Neuronal stem cell (in vitro differentiated cells): ENCODE measurements around the gene VSTM2L.

Source experiments
- DNase-seq: peaks from one replicate; pipeline ENCODE4 v3.0.0-alpha.2; 2013; ENCODE audit warnings: low spot score
- H2AFZ ChIP-seq: one replicate; pipeline ENCODE4 v1.6.1; 2013; ENCODE audit warnings: mild to moderate bottlenecking, low read length, inconsistent platforms
- H2AK5ac ChIP-seq: 2 replicates; pipeline ENCODE4 v1.6.1; 2013; ENCODE audit warnings: low read depth, mild to moderate bottlenecking, inconsistent platforms, low read length, moderate library complexity, mixed read lengths
- H2BK120ac ChIP-seq: 2 replicates; pipeline ENCODE4 v1.6.1; 2013; ENCODE audit warnings: low read depth, mild to moderate bottlenecking, inconsistent platforms, low read length, moderate library complexity, mixed read lengths
- H2BK12ac ChIP-seq: one replicate; pipeline ENCODE4 v1.6.1; 2013; ENCODE audit warnings: low read length, inconsistent platforms
- H2BK15ac ChIP-seq: 2 replicates; pipeline ENCODE4 v1.6.1; 2013; ENCODE audit warnings: mild to moderate bottlenecking, low read length, inconsistent platforms, mixed read lengths
- H2BK5ac ChIP-seq: one replicate; pipeline ENCODE4 v1.6.1; 2013; ENCODE audit warnings: inconsistent platforms, mild to moderate bottlenecking, low read length, moderate library complexity
- H3K14ac ChIP-seq: one replicate; pipeline ENCODE4 v1.6.1; 2013; ENCODE audit warnings: low read length, inconsistent platforms
- H3K18ac ChIP-seq: 2 replicates; pipeline ENCODE4 v1.6.1; 2013; ENCODE audit warnings: low read length, inconsistent platforms
- H3K23ac ChIP-seq: 2 replicates; pipeline ENCODE4 v1.6.1; 2013; ENCODE audit warnings: low read depth, mild to moderate bottlenecking, mixed read lengths, low read length, inconsistent platforms; ENCODE audit not compliant: poor library complexity
- H3K27ac ChIP-seq: replicated peaks from 3 replicates; pipeline ENCODE4 v1.5.1; 2013; ENCODE audit warnings: low read length, inconsistent platforms
- H3K27me3 ChIP-seq, 3 experiments: 2 replicates each; pipeline ENCODE4 v1.6.1; 2013; ENCODE audit warnings: low read length in 3 of 3, mild to moderate bottlenecking in 2 of 3, inconsistent platforms in 1 of 3, low read depth in 1 of 3, mixed read lengths in 1 of 3, moderate library complexity in 1 of 3; ENCODE audit not compliant: control insufficient read depth in 3 of 3, insufficient read depth in 3 of 3
- H3K36me3 ChIP-seq, 2 donors: replicated peaks in 1 of 2; 2 replicates each; pipeline ENCODE4 v1.6.1; 2013; ENCODE audit warnings: low read length in 2 of 2; ENCODE audit not compliant: control insufficient read depth in 2 of 2, insufficient read depth in 2 of 2
- H3K4ac ChIP-seq: 2 replicates; pipeline ENCODE4 v1.6.1; 2013; ENCODE audit warnings: inconsistent platforms, mild to moderate bottlenecking, low read length, moderate library complexity
- H3K4me1 ChIP-seq, 2 donors: 1 replicate in 1 of 2; 2 replicates in 1 of 2; pipeline ENCODE4 v1.6.1; 2013; ENCODE audit warnings: low read length in 2 of 2, low read depth in 1 of 2; ENCODE audit not compliant: control insufficient read depth in 2 of 2, insufficient read depth in 1 of 2
- H3K4me2 ChIP-seq: one replicate; pipeline ENCODE4 v1.6.1; 2013; ENCODE audit warnings: mild to moderate bottlenecking, low read length, inconsistent platforms; ENCODE audit not compliant: insufficient read depth, poor library complexity, severe bottlenecking
- H3K4me3 ChIP-seq, 2 donors: 2 replicates each; pipeline ENCODE4 v1.5.1; 2013; ENCODE audit warnings: low read length in 2 of 2, mild to moderate bottlenecking in 2 of 2, inconsistent platforms in 1 of 2, moderate library complexity in 1 of 2
- H3K79me1 ChIP-seq: one replicate; pipeline ENCODE4 v1.6.1; 2013; ENCODE audit warnings: low read depth, mild to moderate bottlenecking, inconsistent platforms, low read length, moderate library complexity
- H3K9ac ChIP-seq: one replicate; pipeline ENCODE4 v1.6.1; 2013; ENCODE audit warnings: mild to moderate bottlenecking, low read depth, low read length, inconsistent platforms; ENCODE audit not compliant: poor library complexity
- H3K9me3 ChIP-seq, 2 donors: replicated peaks in 1 of 2; 2 replicates each; pipeline versions ENCODE3 to v1.6.1; 2013; ENCODE audit warnings: low read length in 2 of 2, mild to moderate bottlenecking in 2 of 2, inconsistent platforms in 1 of 2, low read depth in 1 of 2, mixed read lengths in 1 of 2, moderate library complexity in 1 of 2; ENCODE audit not compliant: control insufficient read depth in 2 of 2, insufficient read depth in 1 of 2
- H4K8ac ChIP-seq: one replicate; pipeline ENCODE4 v1.6.1; 2013; ENCODE audit warnings: low read depth, mild to moderate bottlenecking, inconsistent platforms, low read length, moderate library complexity
- H4K91ac ChIP-seq: one replicate; pipeline ENCODE4 v1.6.1; 2013; ENCODE audit warnings: low read length, low read depth, mild to moderate bottlenecking, inconsistent platforms; ENCODE audit not compliant: poor library complexity
- WGBS, 2 donors: extraction: QIAGEN DNeasy Blood & Tissue Kit; methylation state at CpG; one replicate each; pipeline ENCODE4 v1.1.7; 2013; ENCODE audit warnings: missing lambda C conversion rate in 2 of 2, mixed read lengths in 1 of 2; ENCODE audit not compliant: insufficient read length in 2 of 2, insufficient replicate concordance in 1 of 2; ENCODE audit errors: extremely low coverage in 2 of 2; 5-methylcytosine and 5-hydroxymethylcytosine counted together

The VSTM2L gene

DNA sequence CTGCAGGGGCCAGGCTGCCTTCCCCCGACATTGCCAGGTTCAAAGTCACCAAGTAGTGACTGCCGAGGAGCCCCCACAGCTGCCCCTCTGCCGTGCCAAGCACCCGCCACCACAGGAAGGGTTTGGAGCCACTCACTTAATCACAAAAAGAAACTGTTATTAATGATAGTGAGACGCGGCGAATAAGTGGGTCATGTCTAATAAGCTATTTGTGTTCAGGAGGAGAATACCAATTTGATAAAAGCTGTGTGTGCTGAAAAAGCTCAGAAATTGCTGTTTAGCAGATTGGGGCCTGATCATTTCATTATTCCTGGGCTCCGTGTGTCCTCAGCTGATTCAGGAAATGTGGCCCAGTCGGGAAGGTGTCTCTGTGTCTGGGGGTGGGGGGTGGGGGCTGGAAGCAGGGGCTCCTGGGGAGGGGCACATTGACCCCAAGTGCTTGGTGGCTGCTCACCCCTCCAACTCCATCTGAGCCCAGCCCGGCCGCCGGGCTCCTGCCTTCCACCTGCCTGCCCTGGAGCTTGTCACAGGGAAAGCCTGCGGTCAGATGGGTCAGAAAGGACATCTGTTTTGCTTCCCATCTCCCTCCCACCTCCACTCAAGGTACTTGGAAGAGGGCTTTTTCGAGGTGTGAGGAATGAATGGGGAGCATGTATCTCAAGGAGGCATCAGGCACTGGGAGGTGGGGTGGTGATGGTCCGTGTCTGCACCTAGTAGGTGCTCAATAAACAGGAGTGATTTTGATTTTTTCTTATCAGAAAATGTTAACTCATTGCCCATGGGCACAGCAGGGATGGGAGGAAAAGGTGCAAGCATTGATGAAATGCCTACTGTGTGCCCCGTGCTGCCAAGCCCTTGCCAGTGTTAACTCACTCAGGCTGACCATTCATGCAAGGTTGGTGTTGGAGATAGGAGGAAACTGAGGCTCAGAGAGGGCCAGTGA lies 3.0 kb downstream of the VSTM2L start:
- H3K18ac ChIP-seq: peak overlapping the region; percentile 7
- H2BK5ac ChIP-seq: no peak overlapping the region
- no peaks in the 10 kb centered on the region for H3K79me1 ChIP-seq
- H3K27ac ChIP-seq: no peak overlapping the region
- H3K9me3 ChIP-seq: no peaks in the 10 kb centered on the region
- H3K4ac ChIP-seq: no peak overlapping the region
- no peak for DNase-seq
- H4K8ac ChIP-seq: no peak overlapping the region
- H2BK120ac ChIP-seq: no peak overlapping the region
- no peak overlapping the region for H3K23ac ChIP-seq
- no peak overlapping the region for H3K4me3 ChIP-seq
- peak overlapping the region; percentile 28 for H2BK15ac ChIP-seq
- H4K91ac ChIP-seq: no peak overlapping the region
- H3K4me2 ChIP-seq: no peak overlapping the region
- no peak overlapping the region for H2BK12ac ChIP-seq
- H2AFZ ChIP-seq: no peak overlapping the region
- no peaks in the 10 kb centered on the region for H3K36me3 ChIP-seq
- peak overlapping the region; percentile 81 for H2AK5ac ChIP-seq
- WGBS, 2 donors: no CpG with 5 or more reads among the region's 16 CpGs
- peaks cover 0 to 12% (median 0%) of the 10 kb centered on the region in 3 experiments for H3K27me3 ChIP-seq
- H3K9ac ChIP-seq: no peak overlapping the region
- H3K14ac ChIP-seq: no peak overlapping the region
- peaks cover 22 to 39% of the 10 kb centered on the region in 2 donors for H3K4me1 ChIP-seq

DNA sequence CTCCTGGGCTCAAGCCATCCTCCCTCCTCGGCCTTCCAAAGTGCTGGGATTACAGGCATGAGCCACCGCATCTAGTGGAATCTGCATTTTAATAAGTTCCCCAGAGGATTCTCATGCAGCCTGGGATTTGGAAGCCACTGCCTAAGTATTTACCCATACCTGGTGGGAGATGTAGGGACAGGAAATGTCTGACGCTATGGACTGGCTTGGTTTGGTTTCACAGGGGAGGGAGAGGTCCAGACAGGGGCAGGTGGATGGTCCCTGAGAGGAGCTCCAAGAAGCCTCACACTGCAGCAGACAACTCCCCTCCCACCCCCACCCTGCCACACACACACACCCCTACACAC lies 4.4 kb downstream of the VSTM2L start:
- Histone ChIP-seq H3K27me3 (peaks cover 0 to 8% (median 0%) of the 10 kb centered on the region in 3 experiments), H3K4me2 (peak overlapping the region; percentile 12), H3K14ac (no peak overlapping the region), H3K9me3 (no peaks in the 10 kb centered on the region), H3K27ac (peak overlapping the region; percentile 59), H3K4me1 (peaks cover 27 to 51% of the 10 kb centered on the region in 2 donors), H2BK5ac (no peak overlapping the region), H2BK12ac (no peak overlapping the region), H3K79me1 (no peaks in the 10 kb centered on the region), H3K4me3 (peak overlapping the region in 1 of 2 donors; percentile 10), H2BK15ac (no peak overlapping the region), H4K8ac (no peak overlapping the region), H3K23ac (no peak overlapping the region), H3K18ac (no peak overlapping the region), H3K9ac (no peak overlapping the region), H3K4ac (no peak overlapping the region), H3K36me3 (no peaks in the 10 kb centered on the region), H4K91ac (no peak overlapping the region), H2BK120ac (no peak overlapping the region), H2AFZ (peak overlapping the region; percentile 73), H2AK5ac (no peak overlapping the region)
- no peak for DNase-seq
- WGBS, 2 donors: no CpG with 5 or more reads among the region's 3 CpGs

DNA sequence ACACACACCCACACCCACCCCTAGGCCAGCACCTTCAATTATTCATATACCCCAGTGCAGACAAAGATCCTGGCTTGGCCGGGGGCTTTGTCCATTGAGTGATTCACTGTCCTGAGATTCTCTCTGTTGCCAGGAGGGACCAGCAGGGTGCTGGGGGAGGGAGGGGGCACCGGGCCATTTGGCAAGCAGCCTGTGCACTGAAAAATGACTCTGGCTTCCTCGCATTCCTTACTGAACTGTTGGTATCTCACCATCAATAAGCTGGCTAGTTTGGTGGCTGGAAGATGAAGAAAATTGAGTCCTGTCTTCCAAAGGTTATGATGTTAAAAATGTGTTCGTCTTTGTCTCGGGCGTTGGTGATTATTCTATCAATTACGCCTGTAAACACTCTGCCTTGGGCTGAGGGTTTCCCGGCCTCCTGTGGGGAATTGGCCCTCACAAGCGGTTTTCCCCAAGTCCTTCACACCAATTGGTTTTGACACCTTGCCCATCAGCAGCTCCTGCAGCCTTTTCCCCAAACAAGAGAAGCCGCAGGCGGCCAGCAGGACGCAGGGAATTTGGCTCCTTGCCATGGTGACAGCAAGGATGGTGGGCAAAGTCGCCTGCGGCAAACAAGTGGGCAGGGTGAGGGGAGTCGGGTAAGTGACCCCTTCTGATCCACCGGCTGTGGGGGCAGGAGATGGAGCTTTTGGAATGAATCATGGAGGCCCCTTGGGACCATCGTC lies 4.9 kb downstream of the VSTM2L start:
- peak overlapping the region; percentile 59 for H3K27ac ChIP-seq

DNA sequence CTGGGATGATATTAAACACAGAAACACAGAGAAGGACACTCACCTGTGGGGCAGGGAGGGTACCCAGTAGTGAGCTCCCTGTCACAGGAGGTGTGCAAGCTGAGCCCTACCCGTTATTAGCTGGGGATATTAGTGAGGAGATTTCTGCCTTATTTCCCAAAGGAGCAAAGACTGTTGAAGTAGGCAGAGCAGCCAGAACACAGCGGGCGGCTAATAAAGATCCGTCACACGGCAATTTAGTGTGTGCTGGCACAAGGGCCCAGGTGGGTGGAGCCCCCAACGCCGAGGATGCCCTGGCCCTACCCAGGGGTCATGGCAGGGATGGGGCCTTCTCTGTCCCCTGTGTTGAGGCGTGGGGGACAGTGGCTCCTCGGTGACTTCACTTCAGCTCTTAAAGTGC lies 8.3 kb downstream of the VSTM2L start:
- DNase-seq: no peak
- no peak overlapping the region for H4K91ac ChIP-seq
- H2BK5ac ChIP-seq: no peak overlapping the region
- no peak overlapping the region for H3K4me3 ChIP-seq
- peak overlapping the region; percentile 5 for H3K9ac ChIP-seq
- H3K27me3 ChIP-seq: peaks cover 0 to 3% (median 0%) of the 10 kb centered on the region in 3 experiments
- H2BK12ac ChIP-seq: peak overlapping the region; percentile 64
- peak overlapping the region; percentile 43 for H2BK15ac ChIP-seq
- H4K8ac ChIP-seq: no peak overlapping the region
- H3K14ac ChIP-seq: no peak overlapping the region
- H3K9me3 ChIP-seq: peaks cover 0 to 3% of the 10 kb centered on the region in 2 donors
- H3K18ac ChIP-seq: peak overlapping the region; percentile 89
- peak overlapping the region; percentile 81 for H2AFZ ChIP-seq
- no peak overlapping the region for H2BK120ac ChIP-seq
- peaks cover 0 to 2% of the 10 kb centered on the region in 2 donors for H3K36me3 ChIP-seq
- H3K23ac ChIP-seq: no peak overlapping the region
- H3K79me1 ChIP-seq: no peaks in the 10 kb centered on the region
- no peak overlapping the region for H3K27ac ChIP-seq
- WGBS, 2 donors: no CpG with 5 or more reads among the region's 9 CpGs
- H3K4me2 ChIP-seq: no peak overlapping the region
- H2AK5ac ChIP-seq: peak overlapping the region; percentile 81
- H3K4ac ChIP-seq: no peak overlapping the region
- H3K4me1 ChIP-seq: peaks cover 50 to 73% of the 10 kb centered on the region in 2 donors

More for the DNA sequence above, 4.9 kb downstream of the VSTM2L start:
- Histone ChIP-seq H3K79me1 (no peaks in the 10 kb centered on the region), H4K91ac (no peak overlapping the region), H3K9ac (no peak overlapping the region), H2BK12ac (no peak overlapping the region), H3K9me3 (no peaks in the 10 kb centered on the region), H4K8ac (no peak overlapping the region), H3K4me3 (peak overlapping the region in 1 of 2 donors; percentile 8), H3K4ac (no peak overlapping the region), H2BK120ac (peak overlapping the region; percentile 27), H3K27me3 (peaks cover 0 to 4% (median 0%) of the 10 kb centered on the region in 3 experiments), H2AFZ (peak overlapping the region; percentile 73), H2AK5ac (peak overlapping the region; percentile 43), H3K36me3 (no peaks in the 10 kb centered on the region), H3K4me1 (peaks cover 30 to 54% of the 10 kb centered on the region in 2 donors), H3K4me2 (peak overlapping the region; percentile 12), H3K18ac (peak overlapping the region; percentile 94), H2BK15ac (peak overlapping the region; percentile 16), H2BK5ac (no peak overlapping the region), H3K23ac (no peak overlapping the region), H3K14ac (no peak overlapping the region)
- no peak for DNase-seq
- WGBS, 2 donors: no CpG with 5 or more reads among the region's 17 CpGs
